NCI-H82 treated with DMSO at 0.1 percent for 48 hours (cell line): ENCODE results near the gene AGBL1.
A peak's percentile ranks its signal among the peaks of the same experiment; 100 is the strongest.
"Not testable (repeated sequence)": the region's sequence is repeated elsewhere in the genome, so short reads cannot be mapped to it uniquely, and the experiment has no call there.

Experiments used
- DNase-seq: peaks from one replicate; lab custom pipeline; 2025; ENCODE audit not compliant: unreplicated experiment; lab: John Stamatoyannopoulos, UW

The AGBL1 gene

DNA sequence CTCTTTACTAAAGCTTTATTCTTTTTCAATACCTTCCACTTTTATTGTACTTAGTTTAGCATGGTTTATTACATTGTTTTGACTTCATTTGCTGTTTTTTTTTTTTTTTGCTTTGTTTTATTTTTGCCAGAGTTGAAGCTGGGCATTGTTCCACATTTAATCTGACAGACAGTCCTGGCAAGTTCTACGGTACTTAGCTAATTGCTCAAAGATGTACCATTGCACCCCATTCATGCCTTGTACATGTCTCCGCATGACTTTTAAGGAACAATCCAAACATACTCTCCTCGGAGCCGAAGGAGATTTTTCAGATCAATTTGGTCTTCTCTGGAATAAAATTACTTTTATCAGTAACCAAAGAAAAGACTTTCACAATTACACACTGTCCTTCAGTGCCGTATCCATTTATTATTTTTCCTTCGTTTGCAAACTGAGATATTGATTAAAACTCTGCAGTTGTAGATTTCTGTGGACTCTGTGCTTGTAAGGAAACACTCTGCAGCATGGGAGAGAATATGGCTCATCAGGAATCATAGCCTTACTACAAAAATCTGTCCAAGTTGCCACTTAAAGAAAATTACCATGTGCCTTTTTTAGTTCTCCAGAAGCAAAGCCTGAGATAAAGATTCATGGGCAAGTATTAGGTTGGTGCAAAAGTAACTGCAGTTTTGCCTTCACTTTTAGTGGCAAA, 952.0 kb downstream of the AGBL1 start:
- DNase-seq: no peak

DNA sequence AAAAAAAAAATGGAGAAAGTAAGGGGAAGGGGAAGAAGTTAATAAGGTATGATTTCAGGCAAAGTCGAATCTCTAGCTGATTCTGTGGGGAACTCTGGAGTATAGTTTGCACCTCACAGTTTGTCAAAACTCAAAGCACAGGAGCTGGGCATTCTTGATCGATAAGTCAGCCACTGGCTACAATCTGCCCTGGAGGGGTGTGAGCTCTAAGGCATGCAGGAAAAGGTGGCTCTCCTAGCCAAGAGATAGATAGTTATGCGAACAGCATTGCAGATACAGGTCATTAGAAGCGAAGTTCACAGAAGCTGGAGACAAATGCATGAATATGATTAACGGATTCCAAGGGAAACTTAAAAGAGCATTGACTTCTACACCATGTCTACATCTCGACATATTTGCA, 952.6 kb downstream of the AGBL1 start:
- no peak for DNase-seq

DNA sequence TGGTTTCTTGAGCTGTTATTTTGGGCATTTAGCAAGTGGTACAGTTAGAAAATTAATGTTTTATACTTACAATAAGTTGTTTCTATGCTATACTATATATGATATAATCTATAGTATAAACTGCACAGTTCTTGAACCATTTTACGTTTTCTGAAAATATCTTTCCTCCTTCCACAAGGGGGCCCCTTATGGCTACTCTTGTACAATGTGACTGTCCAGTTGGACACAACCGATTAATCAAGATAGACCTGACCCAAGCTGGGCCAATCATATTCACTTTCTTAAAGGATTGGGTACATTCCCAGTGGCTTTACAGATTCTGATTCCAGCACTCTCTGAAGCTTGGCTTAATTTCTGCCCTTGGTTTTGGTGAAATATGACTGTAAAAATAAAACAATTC, 953.4 kb downstream of the AGBL1 start:
- DNase-seq: peak; percentile 7

DNA sequence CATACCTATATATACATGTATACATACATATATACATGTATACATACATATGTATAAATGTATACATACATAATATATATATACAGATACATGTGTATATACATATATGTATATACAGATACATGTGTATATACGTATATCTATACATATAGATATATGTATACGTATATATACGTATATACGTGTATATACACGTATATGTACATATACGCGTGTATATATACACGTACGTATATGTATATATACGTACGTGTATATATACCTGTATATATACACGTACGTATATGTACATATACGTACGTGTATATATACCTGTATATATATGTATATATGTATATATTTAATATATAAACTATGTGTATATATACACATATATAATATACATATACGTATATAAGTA, 955.2 kb downstream of the AGBL1 start:
- no peak for DNase-seq

- no peak for DNase-seq
These were observed 958.7 kb downstream of the AGBL1 start for GRCh38 chr15:87038404-87038803.

GRCh38 chr15:87042619-87043018, 962.9 kb downstream of the AGBL1 start:
- not testable (repeated sequence) for DNase-seq

GRCh38 chr15:87045746-87046145, 966.1 kb downstream of the AGBL1 start:
- no peak for DNase-seq

DNA sequence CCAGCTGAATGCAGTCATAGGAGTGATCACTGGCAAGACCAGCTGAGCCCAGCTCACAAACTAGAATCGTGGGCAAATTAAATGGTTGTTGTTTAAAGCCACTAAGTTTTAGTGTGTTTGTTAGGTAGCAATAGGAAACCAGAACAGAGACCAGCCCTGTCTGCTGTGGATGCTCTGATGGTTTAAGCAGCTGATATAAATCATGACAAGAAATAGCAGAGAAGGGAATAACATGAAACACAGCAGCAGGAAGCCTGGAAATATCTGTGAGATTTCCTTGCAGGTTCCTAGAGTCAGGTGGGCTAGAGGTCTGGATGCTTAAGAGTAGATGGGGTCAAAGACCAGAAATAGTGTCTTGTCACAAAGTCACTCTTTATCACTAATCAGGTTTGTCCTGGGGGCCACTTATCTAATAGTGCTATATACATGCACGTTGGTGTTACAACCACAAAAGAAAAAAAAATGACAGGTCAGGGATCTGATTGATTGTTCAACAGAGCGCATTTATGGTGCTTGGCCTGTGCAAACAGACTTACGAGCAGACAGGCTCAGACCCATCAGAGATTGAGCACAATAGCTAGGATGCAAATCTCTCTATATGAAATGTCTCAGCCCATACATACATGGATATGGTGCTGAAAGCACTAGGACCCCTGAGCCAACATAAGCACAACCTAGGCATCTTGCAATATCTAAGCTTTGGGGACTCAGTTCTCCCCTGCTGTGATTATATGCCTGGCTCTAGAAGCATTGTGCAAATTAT, 967.7 kb downstream of the AGBL1 start:
- DNase-seq: no peak
